Measurements from ENCODE around the gene MYO18B. TPM values are rescaled to one million over a fixed set of nuclear protein-coding genes. Genes with fewer than 3 reads are reported as not detected.

MYO18B gene
- total RNA-seq, 2 experiments from 2014 or later, result 3.4 to 3.7 TPM

GRCh38 chr22:25779426-25779825 is 37.4 kb downstream of the MYO18B start:
- Mint-ChIP-seq H3K9me3 (peaks cover 1% of the 10 kb centered on the region), H3K27ac (no peak overlapping the region), H3K4me3 (no peak overlapping the region), H3K4me1 (peaks cover 6% of the 10 kb centered on the region), H3K36me3 (no peaks in the 10 kb centered on the region), H3K27me3 (peaks cover 3% of the 10 kb centered on the region)
- DNase-seq (no peak), ATAC-seq (ENCODE audit: low read depth) (no peak)
- POLR2A ChIA-PET, result interaction anchor here (0.5 kb wide), 1 partner anchor 393 kb away, joined by 3 read pairs; no protein-coding TSS in a partner anchor

GRCh38 chr22:25779890-25780289 is 37.9 kb downstream of the MYO18B start:
- peaks cover 6% of the 10 kb centered on the region for H3K4me1 Mint-ChIP-seq
- no peak overlapping the region for H3K4me3 Mint-ChIP-seq
- POLR2A ChIA-PET, result interaction anchor here (0.5 kb wide), 1 partner anchor 394 kb away, joined by 3 read pairs; no protein-coding TSS in a partner anchor
- H3K27ac Mint-ChIP-seq, result no peak overlapping the region
- H3K27me3 Mint-ChIP-seq, result peaks cover 3% of the 10 kb centered on the region
- ATAC-seq (ENCODE audit: low read depth) (no peak), DNase-seq (no peak)
- H3K9me3 Mint-ChIP-seq, result peaks cover 1% of the 10 kb centered on the region
- H3K36me3 Mint-ChIP-seq, result no peaks in the 10 kb centered on the region

DNA sequence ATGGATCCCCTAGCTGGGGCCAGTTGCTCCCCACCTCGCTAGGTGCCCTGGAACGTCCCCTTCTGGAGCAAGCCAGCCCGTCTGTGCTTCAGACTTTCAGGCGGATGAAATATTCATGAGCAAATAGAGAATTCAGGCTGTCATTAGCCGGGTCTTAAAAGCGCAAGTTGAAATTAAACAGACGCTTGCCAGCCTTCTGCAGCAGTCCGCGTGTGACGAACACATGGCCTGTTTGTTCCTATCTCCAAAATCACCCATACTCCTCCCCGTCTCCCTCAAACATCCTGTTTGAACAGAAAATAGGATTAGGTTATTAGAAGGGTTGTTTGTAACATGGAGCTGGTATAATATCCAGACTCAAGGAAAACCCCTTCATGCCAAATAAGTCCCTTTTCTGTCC is 38.7 kb downstream of the MYO18B start:
- no peaks in the 10 kb centered on the region for H3K36me3 Mint-ChIP-seq
- POLR2A ChIA-PET, result interaction anchor here (0.6 kb wide), 1 partner anchor 8 kb away, joined by 5 read pairs; no protein-coding TSS in a partner anchor
- peaks cover 1% of the 10 kb centered on the region for H3K9me3 Mint-ChIP-seq
- H3K27ac Mint-ChIP-seq, result no peak overlapping the region
- no peak for ATAC-seq (ENCODE audit: low read depth)
- H3K27me3 Mint-ChIP-seq, result peaks cover 3% of the 10 kb centered on the region
- no peak for DNase-seq
- H3K4me3 Mint-ChIP-seq, result no peak overlapping the region
- H3K4me1 Mint-ChIP-seq, result peaks cover 3% of the 10 kb centered on the region

GRCh38 chr22:25781801-25782200 is 39.8 kb downstream of the MYO18B start:
- ATAC-seq (ENCODE audit: low read depth) (no peak), DNase-seq (no peak)
- Mint-ChIP-seq H3K4me3 (no peak overlapping the region), H3K9me3 (peaks cover 1% of the 10 kb centered on the region), H3K27me3 (peaks cover 11% of the 10 kb centered on the region), H3K27ac (peak overlapping the region; percentile 57), H3K36me3 (no peaks in the 10 kb centered on the region), H3K4me1 (peaks cover 3% of the 10 kb centered on the region)
- POLR2A ChIA-PET, result no interaction called here

DNA sequence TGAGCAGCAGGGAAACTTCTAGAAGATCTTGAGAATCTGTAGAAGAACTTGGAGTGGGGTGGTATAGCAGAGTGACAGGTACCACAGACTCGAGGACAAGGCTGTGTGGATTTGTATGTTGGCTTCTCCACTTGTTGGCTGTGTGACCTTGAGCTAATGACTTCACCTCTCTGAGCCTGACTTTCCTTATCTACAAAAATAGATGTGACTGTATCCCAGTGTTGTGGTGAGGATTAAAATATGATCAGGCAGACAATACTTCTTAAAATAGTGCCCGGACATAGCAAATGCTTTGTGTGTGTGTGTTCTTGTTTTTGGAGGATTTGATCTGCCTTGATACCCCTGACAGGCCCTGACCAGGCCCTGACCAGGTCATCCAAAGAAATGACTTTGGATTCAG is 40.8 kb downstream of the MYO18B start:
- POLR2A ChIA-PET, result no interaction called here
- H3K9me3 Mint-ChIP-seq, result peaks cover 1% of the 10 kb centered on the region
- no peak for DNase-seq
- H3K27me3 Mint-ChIP-seq, result peaks cover 18% of the 10 kb centered on the region
- H3K27ac Mint-ChIP-seq, result no peak overlapping the region
- no peak for ATAC-seq (ENCODE audit: low read depth)
- H3K4me1 Mint-ChIP-seq, result peaks cover 3% of the 10 kb centered on the region
- no peak overlapping the region for H3K4me3 Mint-ChIP-seq
- H3K36me3 Mint-ChIP-seq, result no peaks in the 10 kb centered on the region

DNA sequence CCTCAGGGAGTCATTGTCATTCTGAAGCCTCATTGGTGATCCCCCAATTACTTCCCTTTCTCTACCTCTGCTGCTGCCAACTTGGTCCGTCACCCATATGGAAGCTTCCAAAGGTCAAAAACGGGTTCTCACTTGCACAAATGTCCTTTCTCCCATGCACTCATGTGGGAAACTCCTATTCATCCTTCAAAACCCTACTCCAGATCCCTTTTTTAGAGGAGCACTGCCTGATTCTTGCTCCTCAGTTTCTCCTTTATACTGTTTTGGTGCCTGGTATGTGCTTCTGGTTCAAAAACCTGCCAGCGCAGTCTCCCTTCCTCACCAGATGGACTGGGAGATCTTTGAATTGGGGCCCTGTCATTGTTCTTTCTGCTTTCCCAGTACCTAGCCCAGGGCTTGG is 41.9 kb downstream of the MYO18B start:
- Mint-ChIP-seq H3K36me3 (no peaks in the 10 kb centered on the region), H3K9me3 (peaks cover 1% of the 10 kb centered on the region), H3K27me3 (peaks cover 22% of the 10 kb centered on the region), H3K4me3 (no peak overlapping the region), H3K27ac (no peak overlapping the region), H3K4me1 (peaks cover 1% of the 10 kb centered on the region)
- DNase-seq (no peak), ATAC-seq (ENCODE audit: low read depth) (no peak)
- POLR2A ChIA-PET, result no interaction called here

- H3K27me3 Mint-ChIP-seq, result peaks cover 28% of the 10 kb centered on the region
- no peak for ATAC-seq (ENCODE audit: low read depth)
- POLR2A ChIA-PET, result interaction anchor here (0.7 kb wide), 1 partner anchor 214 kb away, joined by 3 read pairs; no protein-coding TSS in a partner anchor
- H3K27ac Mint-ChIP-seq, result no peak overlapping the region
- no peaks in the 10 kb centered on the region for H3K36me3 Mint-ChIP-seq
- no peak overlapping the region for H3K4me3 Mint-ChIP-seq
- DNase-seq, result no peak
- H3K4me1 Mint-ChIP-seq, result peaks cover 1% of the 10 kb centered on the region
- no peaks in the 10 kb centered on the region for H3K9me3 Mint-ChIP-seq
These were observed 44.2 kb downstream of the MYO18B start for GRCh38 chr22:25786165-25786564.

- Mint-ChIP-seq H3K27me3 (peaks cover 22% of the 10 kb centered on the region), H3K9me3 (no peaks in the 10 kb centered on the region), H3K4me1 (no peaks in the 10 kb centered on the region), H3K4me3 (no peak overlapping the region), H3K27ac (no peak overlapping the region), H3K36me3 (no peaks in the 10 kb centered on the region)
- POLR2A ChIA-PET, result no interaction called here
- ATAC-seq (ENCODE audit: low read depth), result no peak
- no peak for DNase-seq
These were observed 49.6 kb downstream of the MYO18B start for GRCh38 chr22:25791556-25791955.

- Mint-ChIP-seq H3K4me3 (no peak overlapping the region), H3K27ac (no peak overlapping the region), H3K27me3 (peaks cover 4% of the 10 kb centered on the region), H3K4me1 (no peaks in the 10 kb centered on the region), H3K36me3 (no peaks in the 10 kb centered on the region), H3K9me3 (no peaks in the 10 kb centered on the region)
- no peak for DNase-seq
- no peak for ATAC-seq (ENCODE audit: low read depth)
- POLR2A ChIA-PET, result no interaction called here
These were observed 53.5 kb downstream of the MYO18B start for GRCh38 chr22:25795478-25795877.

DNA sequence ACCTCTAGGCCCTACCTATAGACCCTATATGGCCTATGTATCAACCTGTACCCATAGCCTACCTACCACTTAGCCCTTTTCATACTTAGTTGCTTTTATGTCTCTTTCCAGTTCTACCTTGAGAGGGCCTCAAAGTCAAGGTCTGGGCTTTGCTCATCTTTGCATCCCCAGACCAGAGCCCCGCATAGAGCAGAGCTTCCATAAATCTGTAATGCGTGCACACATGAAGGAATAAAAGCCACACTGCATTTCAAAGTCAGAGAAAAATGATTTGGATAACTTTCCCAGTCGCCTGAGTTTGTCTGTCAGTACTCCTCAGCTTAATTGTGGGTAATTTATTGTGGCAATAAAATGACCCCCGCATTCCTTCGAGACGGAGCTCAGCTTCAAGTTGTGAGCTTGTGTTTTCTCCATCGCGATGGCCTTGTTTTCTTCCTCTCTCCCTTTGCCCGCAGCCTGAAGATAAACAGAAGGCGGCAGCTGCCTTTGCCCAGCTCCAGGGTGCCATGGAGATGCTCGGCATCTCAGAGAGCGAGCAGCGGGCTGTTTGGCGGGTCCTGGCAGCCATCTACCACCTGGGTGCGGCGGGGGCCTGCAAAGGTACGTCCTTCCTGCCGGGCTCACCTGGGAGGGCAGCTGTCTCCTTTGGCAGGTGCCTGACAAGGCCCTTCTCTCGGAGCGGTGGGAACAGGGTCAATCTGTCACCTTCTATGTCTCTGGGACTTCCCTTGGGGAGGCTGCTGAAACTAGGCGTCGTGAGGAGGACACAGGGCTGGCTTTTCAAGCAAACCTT is 55.7 kb downstream of the MYO18B start:
- H3K27ac Mint-ChIP-seq, result no peak overlapping the region
- no peak for DNase-seq
- H3K4me1 Mint-ChIP-seq, result no peaks in the 10 kb centered on the region
- no peak for ATAC-seq (ENCODE audit: low read depth)
- H3K27me3 Mint-ChIP-seq, result peaks cover 5% of the 10 kb centered on the region
- no peaks in the 10 kb centered on the region for H3K36me3 Mint-ChIP-seq
- H3K4me3 Mint-ChIP-seq, result no peak overlapping the region
- H3K9me3 Mint-ChIP-seq, result no peaks in the 10 kb centered on the region
- POLR2A ChIA-PET, result no interaction called here

DNA sequence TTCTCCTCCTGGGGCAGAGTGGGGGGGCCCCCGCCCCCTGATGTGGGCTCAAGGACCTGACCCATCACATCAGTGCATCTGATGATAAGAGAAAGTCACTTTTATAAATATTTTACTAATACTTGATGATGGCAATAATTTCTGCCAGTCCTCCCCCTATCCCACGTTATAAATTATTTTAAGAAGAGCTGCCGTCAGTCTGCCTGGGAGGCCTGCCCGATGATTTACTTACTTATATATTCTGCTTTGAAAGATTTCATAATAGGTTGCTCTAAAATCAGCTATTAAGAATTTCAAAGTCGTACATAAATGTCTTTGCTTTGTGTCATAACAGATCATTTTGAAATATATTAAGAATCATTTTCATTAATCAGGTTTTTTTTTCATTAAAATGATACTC is 58.8 kb downstream of the MYO18B start:
- H3K27me3 Mint-ChIP-seq, result peaks cover 5% of the 10 kb centered on the region
- no peaks in the 10 kb centered on the region for H3K4me1 Mint-ChIP-seq
- POLR2A ChIA-PET, result no interaction called here
- H3K27ac Mint-ChIP-seq, result no peak overlapping the region
- H3K36me3 Mint-ChIP-seq, result no peaks in the 10 kb centered on the region
- ATAC-seq (ENCODE audit: low read depth) (no peak), DNase-seq (no peak)
- H3K4me3 Mint-ChIP-seq, result no peak overlapping the region
- H3K9me3 Mint-ChIP-seq, result no peaks in the 10 kb centered on the region

- Mint-ChIP-seq H3K9me3 (no peaks in the 10 kb centered on the region), H3K27me3 (peaks cover 5% of the 10 kb centered on the region), H3K4me1 (no peaks in the 10 kb centered on the region), H3K27ac (no peak overlapping the region), H3K4me3 (no peak overlapping the region), H3K36me3 (no peaks in the 10 kb centered on the region)
- no peak for DNase-seq
- ATAC-seq (ENCODE audit: low read depth), result no peak
- POLR2A ChIA-PET, result no interaction called here
These were observed 60.0 kb downstream of the MYO18B start for GRCh38 chr22:25802018-25802417.

- no peaks in the 10 kb centered on the region for H3K36me3 Mint-ChIP-seq
- POLR2A ChIA-PET, result no interaction called here
- H3K9me3 Mint-ChIP-seq, result no peaks in the 10 kb centered on the region
- H3K27ac Mint-ChIP-seq, result no peak overlapping the region
- DNase-seq, result no peak
- H3K27me3 Mint-ChIP-seq, result peaks cover 3% of the 10 kb centered on the region
- H3K4me3 Mint-ChIP-seq, result no peak overlapping the region
- no peaks in the 10 kb centered on the region for H3K4me1 Mint-ChIP-seq
- no peak for ATAC-seq (ENCODE audit: low read depth)
These were observed 62.7 kb downstream of the MYO18B start for GRCh38 chr22:25804676-25805075.

GRCh38 chr22:25806579-25806978 is 64.6 kb downstream of the MYO18B start:
- no peaks in the 10 kb centered on the region for H3K9me3 Mint-ChIP-seq
- POLR2A ChIA-PET, result no interaction called here

More at GRCh38 chr22:25806579-25806978, 64.6 kb downstream of the MYO18B start:
- Mint-ChIP-seq H3K4me1 (no peaks in the 10 kb centered on the region), H3K36me3 (no peaks in the 10 kb centered on the region), H3K4me3 (no peak overlapping the region), H3K27ac (no peak overlapping the region), H3K27me3 (peaks cover 3% of the 10 kb centered on the region)
- no peak for DNase-seq
- no peak for ATAC-seq (ENCODE audit: low read depth)

Measured in activated naive CD8-positive, alpha-beta T cell treated with anti-CD3 and anti-CD28 coated beads, Interleukin-2, amount 10 ng/mL, durations not matched to agents 7 days and 5 days (primary cell).